ENCODE measurements around the gene ABAT.

The ABAT gene

DNA sequence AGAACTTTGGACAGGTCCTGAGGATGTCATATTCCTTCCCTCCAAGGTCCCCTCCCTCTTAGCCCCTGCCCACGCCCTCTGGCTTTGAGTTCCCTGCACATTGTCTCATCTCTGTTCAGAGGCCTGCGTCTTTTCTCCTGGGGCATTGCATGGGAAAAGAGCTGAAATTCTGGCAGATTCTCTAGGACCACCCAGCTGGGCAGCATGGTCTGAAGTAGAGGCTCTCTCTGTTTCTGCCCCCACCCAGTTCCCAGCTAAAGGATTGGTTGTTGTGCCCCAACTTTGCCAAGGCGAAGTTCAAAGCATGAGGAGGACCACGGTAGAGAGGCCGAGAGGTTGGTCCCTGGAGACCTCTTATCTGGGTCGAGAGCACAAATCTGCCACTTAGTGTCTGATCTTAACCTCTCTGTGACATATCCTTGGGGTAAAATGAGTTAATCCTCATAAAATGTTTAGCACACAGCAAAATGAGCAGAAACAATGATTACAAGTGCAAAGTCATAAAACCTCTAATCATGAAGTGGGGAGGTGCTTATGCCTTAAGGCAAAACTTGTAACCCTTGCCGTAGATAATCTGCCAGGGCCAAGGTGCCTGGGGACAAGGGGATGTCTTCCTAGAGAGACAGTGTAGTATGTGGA lies 2.4 kb downstream of the ABAT start:
- Histone ChIP-seq H2AFZ (ENCODE audit: low read length) (no peak overlapping the region), H3K79me2 (ENCODE audit: low read length) (no peaks in the 10 kb centered on the region), H3K9me2 (replicated peaks; ENCODE audit: insufficient read depth, low read length) (no peaks in the 10 kb centered on the region), H3K9ac (ENCODE audit: low read length) (no peak overlapping the region), H3K27me3 (replicated peaks; ENCODE audit: insufficient read depth, low read length) (no peaks in the 10 kb centered on the region), H3K27ac (ENCODE audit: low read length) (no peak overlapping the region), H3K4me2 (ENCODE audit: low read depth, low read length) (no peak overlapping the region), H3K36me3 (replicated peaks; ENCODE audit: insufficient read depth, low read length) (no peaks in the 10 kb centered on the region), H3K9me3 (replicated peaks; ENCODE audit: insufficient read depth, low read length) (no peaks in the 10 kb centered on the region), H3K4me1 (ENCODE audit: low read length) (no peaks in the 10 kb centered on the region), H3F3A (ENCODE audit: insufficient read depth, low read length) (no peaks in the 10 kb centered on the region), H4K20me1 (ENCODE audit: insufficient read depth, low read length) (no peaks in the 10 kb centered on the region), H3K4me3 (ENCODE audit: low read length) (no peak overlapping the region)
- TF ChIP-seq EZH2 (optimal IDR thresholded peaks at IDR 0.05; ENCODE audit: low read depth, low read length): no peak
- no peak for TF ChIP-seq EZH2phosphoT487 (IDR thresholded peaks at IDR 0.05; ENCODE audit: low read length)
- TF ChIP-seq, protein P1, sequence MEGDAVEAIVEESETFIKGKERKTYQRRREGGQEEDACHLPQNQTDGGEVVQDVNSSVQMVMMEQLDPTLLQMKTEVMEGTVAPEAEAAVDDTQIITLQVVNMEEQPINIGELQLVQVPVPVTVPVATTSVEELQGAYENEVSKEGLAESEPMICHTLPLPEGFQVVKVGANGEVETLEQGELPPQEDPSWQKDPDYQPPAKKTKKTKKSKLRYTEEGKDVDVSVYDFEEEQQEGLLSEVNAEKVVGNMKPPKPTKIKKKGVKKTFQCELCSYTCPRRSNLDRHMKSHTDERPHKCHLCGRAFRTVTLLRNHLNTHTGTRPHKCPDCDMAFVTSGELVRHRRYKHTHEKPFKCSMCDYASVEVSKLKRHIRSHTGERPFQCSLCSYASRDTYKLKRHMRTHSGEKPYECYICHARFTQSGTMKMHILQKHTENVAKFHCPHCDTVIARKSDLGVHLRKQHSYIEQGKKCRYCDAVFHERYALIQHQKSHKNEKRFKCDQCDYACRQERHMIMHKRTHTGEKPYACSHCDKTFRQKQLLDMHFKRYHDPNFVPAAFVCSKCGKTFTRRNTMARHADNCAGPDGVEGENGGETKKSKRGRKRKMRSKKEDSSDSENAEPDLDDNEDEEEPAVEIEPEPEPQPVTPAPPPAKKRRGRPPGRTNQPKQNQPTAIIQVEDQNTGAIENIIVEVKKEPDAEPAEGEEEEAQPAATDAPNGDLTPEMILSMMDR (IDR thresholded peaks at IDR 0.05; ENCODE audit: low read length): no peak
- no peak for DNase-seq

DNA sequence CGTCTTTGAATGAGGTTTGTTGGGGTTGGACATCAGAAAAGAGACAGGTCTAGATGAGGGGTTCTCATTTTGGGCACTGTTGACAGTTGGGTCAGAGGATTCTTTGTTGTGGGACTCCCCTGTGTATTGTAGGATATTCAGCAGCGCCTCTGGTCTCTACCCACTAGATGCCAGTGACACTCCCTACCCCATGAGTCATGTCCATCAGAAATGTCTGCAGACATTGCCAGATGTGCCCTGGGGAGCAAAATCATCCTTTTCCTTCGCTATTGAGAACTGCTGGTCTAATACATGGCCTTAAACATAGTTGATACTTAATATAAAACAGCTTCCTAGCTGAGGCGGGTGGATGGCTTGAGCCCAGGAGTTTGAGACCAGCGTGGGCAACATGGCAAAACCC lies 3.1 kb downstream of the ABAT start:
- no peaks in the 10 kb centered on the region for H3K79me2 ChIP-seq (ENCODE audit: low read length)
- no peaks in the 10 kb centered on the region for H3K9me3 ChIP-seq (replicated peaks; ENCODE audit: insufficient read depth, low read length)
- H3K4me2 ChIP-seq (ENCODE audit: low read depth, low read length): no peak overlapping the region
- H3K36me3 ChIP-seq (replicated peaks; ENCODE audit: insufficient read depth, low read length): no peaks in the 10 kb centered on the region
- DNase-seq: no peak
- H3K4me1 ChIP-seq (ENCODE audit: low read length): no peaks in the 10 kb centered on the region
- no peak overlapping the region for H3K27ac ChIP-seq (ENCODE audit: low read length)
- no peak overlapping the region for H2AFZ ChIP-seq (ENCODE audit: low read length)
- H3K27me3 ChIP-seq (replicated peaks; ENCODE audit: insufficient read depth, low read length): no peaks in the 10 kb centered on the region
- H3K9ac ChIP-seq (ENCODE audit: low read length): no peak overlapping the region
- no peak overlapping the region for H3K4me3 ChIP-seq (ENCODE audit: low read length)
- H3F3A ChIP-seq (ENCODE audit: insufficient read depth, low read length): no peaks in the 10 kb centered on the region
- no peaks in the 10 kb centered on the region for H3K9me2 ChIP-seq (replicated peaks; ENCODE audit: insufficient read depth, low read length)
- H4K20me1 ChIP-seq (ENCODE audit: insufficient read depth, low read length): no peaks in the 10 kb centered on the region
- TF ChIP-seq EZH2 (optimal IDR thresholded peaks at IDR 0.05; ENCODE audit: low read depth, low read length) (no peak), EZH2phosphoT487 (IDR thresholded peaks at IDR 0.05; ENCODE audit: low read length) (no peak)
- TF ChIP-seq, protein P1 (IDR thresholded peaks at IDR 0.05; ENCODE audit: low read length): no peak

DNA sequence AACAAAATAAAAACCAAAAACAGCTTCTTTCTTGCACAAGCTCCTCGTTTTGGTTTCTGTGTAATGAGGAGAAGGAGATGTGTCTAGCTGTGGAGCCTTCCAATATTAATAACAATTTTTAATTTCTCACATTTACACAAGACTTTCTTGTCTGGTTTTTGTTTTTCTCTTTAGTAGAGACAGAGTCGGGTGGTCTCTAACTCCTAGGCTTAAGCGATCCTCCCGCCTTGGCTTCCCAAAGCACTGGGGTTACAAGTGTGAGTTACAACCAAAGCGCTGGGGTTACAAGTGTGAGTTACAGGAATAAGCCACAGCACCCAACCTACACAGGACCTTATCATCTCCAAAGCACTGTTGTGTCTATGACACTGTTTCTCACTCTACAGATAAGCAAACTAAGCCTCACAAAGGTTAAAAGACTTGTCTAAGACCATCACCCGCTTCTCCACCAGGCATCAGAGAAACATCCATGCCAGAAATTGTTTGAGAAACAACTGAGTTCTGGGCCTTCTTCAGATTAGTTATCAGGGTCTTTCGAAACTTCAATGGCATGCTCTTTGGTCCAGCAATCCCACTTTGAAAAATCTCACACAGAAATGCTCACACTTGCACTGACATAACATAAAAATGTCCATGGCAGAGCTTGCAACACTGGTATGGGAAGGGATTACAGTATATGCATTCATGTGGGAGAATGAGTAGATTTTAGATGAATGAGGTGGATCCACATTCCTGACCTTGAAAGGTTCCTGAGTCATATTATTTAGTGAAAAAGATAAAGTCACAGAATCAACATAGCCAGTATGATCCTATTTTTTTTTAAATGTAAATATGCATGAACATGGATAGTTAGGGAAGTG lies 3.9 kb downstream of the ABAT start:
- TF ChIP-seq EZH2 (optimal IDR thresholded peaks at IDR 0.05; ENCODE audit: low read depth, low read length): no peak
- TF ChIP-seq, protein P1 (IDR thresholded peaks at IDR 0.05; ENCODE audit: low read length): no peak
- TF ChIP-seq EZH2phosphoT487 (IDR thresholded peaks at IDR 0.05; ENCODE audit: low read length): no peak
- no peak for DNase-seq
- H3K4me2 ChIP-seq (ENCODE audit: low read depth, low read length): no peak overlapping the region
- no peaks in the 10 kb centered on the region for H3K9me2 ChIP-seq (replicated peaks; ENCODE audit: insufficient read depth, low read length)
- H3K79me2 ChIP-seq (ENCODE audit: low read length): no peaks in the 10 kb centered on the region
- no peak overlapping the region for H3K9ac ChIP-seq (ENCODE audit: low read length)
- H2AFZ ChIP-seq (ENCODE audit: low read length): no peak overlapping the region
- no peaks in the 10 kb centered on the region for H4K20me1 ChIP-seq (ENCODE audit: insufficient read depth, low read length)
- no peaks in the 10 kb centered on the region for H3F3A ChIP-seq (ENCODE audit: insufficient read depth, low read length)
- H3K36me3 ChIP-seq (replicated peaks; ENCODE audit: insufficient read depth, low read length): no peaks in the 10 kb centered on the region
- H3K27me3 ChIP-seq (replicated peaks; ENCODE audit: insufficient read depth, low read length): no peaks in the 10 kb centered on the region
- H3K27ac ChIP-seq (ENCODE audit: low read length): no peak overlapping the region
- no peaks in the 10 kb centered on the region for H3K9me3 ChIP-seq (replicated peaks; ENCODE audit: insufficient read depth, low read length)
- H3K4me1 ChIP-seq (ENCODE audit: low read length): no peaks in the 10 kb centered on the region
- no peak overlapping the region for H3K4me3 ChIP-seq (ENCODE audit: low read length)
